ENCODE data around the gene PTGFR. TPM values are rescaled to one million over a fixed set of nuclear protein-coding genes. Genes with fewer than 3 reads are reported as not detected.

The PTGFR gene
- polyA plus RNA-seq, 1 donor (not counting 4 experiments of a cell fraction or from before 2014, with no cell fraction given), result not detected

DNA sequence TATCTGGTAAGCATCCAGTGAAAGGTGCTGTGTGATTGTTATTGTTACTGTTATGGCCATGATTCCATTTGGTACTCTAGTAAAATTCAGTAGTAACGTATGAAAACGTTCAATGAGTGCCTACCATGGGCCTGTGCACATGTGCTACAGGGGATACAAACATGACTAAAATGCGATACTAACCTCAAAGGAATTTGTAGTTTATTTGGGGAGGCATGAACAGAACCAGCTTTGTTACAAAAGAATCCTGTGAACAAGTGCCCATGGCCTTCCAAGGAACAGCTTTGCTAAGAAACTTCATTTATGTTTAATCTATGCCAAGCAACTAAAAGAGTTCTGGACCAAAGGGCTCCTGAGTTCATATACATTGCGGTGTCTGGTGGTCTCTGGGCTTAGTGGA is 28.7 kb downstream of the PTGFR start:
- H3K9ac ChIP-seq (ENCODE audit: control insufficient read depth, extremely low read depth, insufficient read depth, low read length), result no peak overlapping the region
- H2AFZ ChIP-seq (ENCODE audit: control insufficient read depth, low read length), result no peak overlapping the region
- H3K4me1 ChIP-seq (ENCODE audit: control insufficient read depth, extremely low read depth, insufficient read depth, low read length), result no peaks in the 10 kb centered on the region
- FAIRE-seq, result no peak
- dilution Hi-C loops (cut with MboI; ENCODE audit: extremely low pct_ligation_motif_present, low sequenced_read_pairs), result no loop called here
- H3K27ac ChIP-seq (ENCODE audit: control insufficient read depth, insufficient read depth, low read length), result no peak overlapping the region
- no peaks in the 10 kb centered on the region for H3K36me3 ChIP-seq (ENCODE audit: control insufficient read depth in 2 of 2, extremely low read depth in 1 of 2, insufficient read depth in 2 of 2, low read length in 2 of 2)
- no peaks in the 10 kb centered on the region for H4K20me1 ChIP-seq (ENCODE audit: control insufficient read depth, extremely low read depth, insufficient read depth, low read length)
- no peaks in the 10 kb centered on the region for H3K27me3 ChIP-seq (ENCODE audit: control insufficient read depth, extremely low read depth, insufficient read depth, low read length)
- no peaks in the 10 kb centered on the region for H3K9me3 ChIP-seq (ENCODE audit: control insufficient read depth, low read depth, low read length)
- no peak overlapping the region for H3K4me3 ChIP-seq (ENCODE audit: control insufficient read depth in 2 of 3, extremely low read depth in 1 of 3, insufficient read depth in 2 of 3, low read depth in 1 of 3, low read length in 3 of 3)
- H3K9me1 ChIP-seq (ENCODE audit: control insufficient read depth, extremely low read depth, insufficient read depth, low read length), result no peaks in the 10 kb centered on the region
- TF ChIP-seq EZH2 (IDR thresholded peaks at IDR 0.05; ENCODE audit: low read length) (no peak), CTCF (optimal IDR thresholded peaks at IDR 0.05 in 1 of 3, IDR thresholded peaks at IDR 0.05 in 1 of 3, conservative IDR thresholded peaks at IDR 0.05 in 1 of 3; ENCODE audit: extremely low read depth in 1 of 3, insufficient read depth in 2 of 3, low read length in 3 of 3) (no peak)
- no peaks in the 10 kb centered on the region for H3K79me2 ChIP-seq (ENCODE audit: control insufficient read depth, insufficient read depth, low read length)
- no peak for DNase-seq (ENCODE audit: low read depth, low spot score)
- H3K4me2 ChIP-seq (ENCODE audit: control insufficient read depth, extremely low read depth, insufficient read depth, low read depth, low read length), result no peak overlapping the region

- H3K79me2 ChIP-seq (ENCODE audit: control insufficient read depth, insufficient read depth, low read length), result no peaks in the 10 kb centered on the region
- TF ChIP-seq CTCF (optimal IDR thresholded peaks at IDR 0.05 in 1 of 3, IDR thresholded peaks at IDR 0.05 in 1 of 3, conservative IDR thresholded peaks at IDR 0.05 in 1 of 3; ENCODE audit: extremely low read depth in 1 of 3, insufficient read depth in 2 of 3, low read length in 3 of 3) (no peak), EZH2 (IDR thresholded peaks at IDR 0.05; ENCODE audit: low read length) (no peak)
- H3K4me2 ChIP-seq (ENCODE audit: control insufficient read depth, extremely low read depth, insufficient read depth, low read depth, low read length), result no peak overlapping the region
- H3K27me3 ChIP-seq (ENCODE audit: control insufficient read depth, extremely low read depth, insufficient read depth, low read length), result no peaks in the 10 kb centered on the region
- H4K20me1 ChIP-seq (ENCODE audit: control insufficient read depth, extremely low read depth, insufficient read depth, low read length), result no peaks in the 10 kb centered on the region
- H3K27ac ChIP-seq (ENCODE audit: control insufficient read depth, insufficient read depth, low read length), result no peak overlapping the region
- no peaks in the 10 kb centered on the region for H3K4me1 ChIP-seq (ENCODE audit: control insufficient read depth, extremely low read depth, insufficient read depth, low read length)
- no peaks in the 10 kb centered on the region for H3K9me1 ChIP-seq (ENCODE audit: control insufficient read depth, extremely low read depth, insufficient read depth, low read length)
- no peaks in the 10 kb centered on the region for H3K9me3 ChIP-seq (ENCODE audit: control insufficient read depth, low read depth, low read length)
- no peak overlapping the region for H3K9ac ChIP-seq (ENCODE audit: control insufficient read depth, extremely low read depth, insufficient read depth, low read length)
- no peaks in the 10 kb centered on the region for H3K36me3 ChIP-seq (ENCODE audit: control insufficient read depth in 2 of 2, extremely low read depth in 1 of 2, insufficient read depth in 2 of 2, low read length in 2 of 2)
- FAIRE-seq (no peak), DNase-seq (ENCODE audit: low read depth, low spot score) (no peak)
- H3K4me3 ChIP-seq (ENCODE audit: control insufficient read depth in 2 of 3, extremely low read depth in 1 of 3, insufficient read depth in 2 of 3, low read depth in 1 of 3, low read length in 3 of 3), result no peak overlapping the region
- no peak overlapping the region for H2AFZ ChIP-seq (ENCODE audit: control insufficient read depth, low read length)
- dilution Hi-C loops (cut with MboI; ENCODE audit: extremely low pct_ligation_motif_present, low sequenced_read_pairs), result no loop called here
Measured at GRCh38 chr1:78520216-78520615, 29.4 kb downstream of the PTGFR start.
